Measurements from ENCODE around the gene RAB44.

RAB44 gene

GRCh38 chr6:36662380-36662779 is 35.2 kb upstream of the RAB44 start:
- Mint-ChIP-seq H3K4me3 (no peak overlapping the region), H3K9me3 (no peaks in the 10 kb centered on the region), H3K36me3 (ENCODE audit: low read depth) (no peaks in the 10 kb centered on the region), H3K27ac (no peak overlapping the region), H3K4me1 (ENCODE audit: low read depth) (peaks cover 22% of the 10 kb centered on the region), H3K27me3 (ENCODE audit: low read depth) (peaks cover 34% of the 10 kb centered on the region)

DNA sequence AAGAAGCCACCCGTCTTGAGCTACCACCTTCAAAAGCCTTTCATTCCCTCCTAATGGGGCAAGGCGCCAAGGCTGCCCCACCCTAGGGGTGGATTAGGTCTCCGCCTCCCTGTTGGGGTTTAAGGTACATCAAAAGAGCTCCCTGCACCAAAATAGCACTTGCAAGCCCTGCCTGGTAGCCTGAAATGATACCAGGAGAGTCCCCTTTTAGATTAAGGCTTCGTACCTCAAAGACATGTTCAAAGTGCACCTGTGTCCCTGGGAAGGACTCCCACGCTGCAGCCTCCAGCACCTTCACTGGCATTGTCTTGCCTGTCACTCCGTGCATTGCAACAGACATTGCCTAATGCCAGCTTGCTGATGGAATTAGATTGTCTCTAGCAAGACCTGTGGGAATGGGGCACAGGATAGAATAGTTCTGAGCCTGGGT is 34.8 kb upstream of the RAB44 start:
- Mint-ChIP-seq H3K27ac (no peak overlapping the region), H3K4me3 (no peak overlapping the region), H3K4me1 (ENCODE audit: low read depth) (peaks cover 22% of the 10 kb centered on the region), H3K36me3 (ENCODE audit: low read depth) (no peaks in the 10 kb centered on the region), H3K27me3 (ENCODE audit: low read depth) (peaks cover 30% of the 10 kb centered on the region), H3K9me3 (no peaks in the 10 kb centered on the region)

DNA sequence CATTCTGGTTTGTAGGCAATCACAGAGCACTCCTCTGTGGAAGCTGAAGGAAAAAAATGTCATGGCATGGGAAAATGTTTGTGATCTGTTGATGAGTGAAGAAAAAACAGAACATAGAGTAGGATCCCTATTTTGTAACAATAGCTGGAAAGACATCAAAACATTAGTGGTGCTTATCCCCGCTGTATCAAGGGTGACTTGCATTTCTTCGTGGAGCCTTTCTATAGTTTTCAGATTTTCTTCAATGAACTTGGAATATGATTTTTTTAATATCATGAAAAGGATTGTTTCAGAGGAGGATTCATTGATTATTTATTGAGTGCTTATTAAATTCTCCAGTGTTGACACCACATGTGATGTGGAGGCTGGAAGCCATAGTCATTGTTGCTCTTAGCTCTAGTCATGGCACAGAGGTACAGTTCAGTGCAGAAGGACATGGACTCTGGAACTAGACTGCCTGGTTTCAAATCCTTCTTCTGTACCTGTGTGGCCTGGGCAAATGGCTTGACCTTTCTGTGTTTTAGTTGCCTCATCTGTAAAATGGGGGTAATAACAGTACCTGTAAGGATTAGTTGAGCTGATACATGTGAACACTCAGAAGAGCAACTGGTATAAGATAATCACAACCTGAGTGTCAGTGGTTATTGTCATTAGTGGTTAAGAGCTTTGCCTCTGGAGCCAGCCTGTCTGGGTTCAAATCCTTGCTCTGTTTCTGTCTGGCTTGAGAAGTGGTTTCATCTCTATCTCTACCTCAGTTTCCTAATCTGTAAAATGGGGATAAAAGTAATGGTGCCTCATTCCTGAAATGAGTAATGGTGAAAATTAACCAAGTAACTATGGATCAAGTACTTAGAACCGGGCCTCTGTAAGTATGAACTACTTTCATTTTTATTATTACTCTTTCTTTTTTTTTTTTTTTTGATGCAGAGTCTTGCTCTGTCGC is 33.9 kb upstream of the RAB44 start:
- Mint-ChIP-seq H3K4me3 (no peak overlapping the region), H3K36me3 (ENCODE audit: low read depth) (no peaks in the 10 kb centered on the region), H3K9me3 (no peaks in the 10 kb centered on the region), H3K27me3 (ENCODE audit: low read depth) (peaks cover 22% of the 10 kb centered on the region), H3K27ac (no peak overlapping the region), H3K4me1 (ENCODE audit: low read depth) (peaks cover 22% of the 10 kb centered on the region)

GRCh38 chr6:36665180-36665579 is 32.4 kb upstream of the RAB44 start:
- Mint-ChIP-seq H3K36me3 (ENCODE audit: low read depth) (no peaks in the 10 kb centered on the region), H3K27me3 (ENCODE audit: low read depth) (peaks cover 7% of the 10 kb centered on the region), H3K9me3 (no peaks in the 10 kb centered on the region), H3K4me3 (no peak overlapping the region), H3K4me1 (ENCODE audit: low read depth) (peaks cover 22% of the 10 kb centered on the region), H3K27ac (no peak overlapping the region)

DNA sequence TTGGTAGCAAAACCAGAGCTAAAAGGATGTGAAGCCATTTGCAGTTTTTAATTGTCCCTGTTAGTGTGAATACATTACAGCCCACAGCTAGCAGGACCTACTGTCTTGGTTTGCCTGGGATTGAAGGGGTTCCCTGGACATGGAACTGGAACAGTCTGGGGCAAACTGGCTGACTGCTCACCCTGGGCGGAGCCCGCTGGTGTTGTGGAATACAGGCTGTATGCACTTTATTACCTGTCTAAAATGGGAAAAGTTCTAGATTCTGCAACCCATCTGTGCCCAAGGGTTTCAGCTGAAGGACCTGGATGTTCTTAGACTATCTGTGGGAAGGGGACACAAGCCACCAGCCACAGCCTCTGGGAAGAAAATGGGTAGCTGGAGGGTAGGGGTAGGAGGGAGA is 31.3 kb upstream of the RAB44 start:
- H3K27ac Mint-ChIP-seq, result no peak overlapping the region
- H3K27me3 Mint-ChIP-seq (ENCODE audit: low read depth), result peaks cover 7% of the 10 kb centered on the region
- no peak overlapping the region for H3K4me3 Mint-ChIP-seq
- no peaks in the 10 kb centered on the region for H3K9me3 Mint-ChIP-seq
- no peaks in the 10 kb centered on the region for H3K36me3 Mint-ChIP-seq (ENCODE audit: low read depth)
- H3K4me1 Mint-ChIP-seq (ENCODE audit: low read depth), result peaks cover 22% of the 10 kb centered on the region

GRCh38 chr6:36666826-36667591 is 30.6 kb upstream of the RAB44 start:
- H3K27ac Mint-ChIP-seq, result no peak overlapping the region
- peaks cover 22% of the 10 kb centered on the region for H3K4me1 Mint-ChIP-seq (ENCODE audit: low read depth)
- H3K4me3 Mint-ChIP-seq, result no peak overlapping the region
- no peaks in the 10 kb centered on the region for H3K9me3 Mint-ChIP-seq
- H3K36me3 Mint-ChIP-seq (ENCODE audit: low read depth), result no peaks in the 10 kb centered on the region
- peaks cover 7% of the 10 kb centered on the region for H3K27me3 Mint-ChIP-seq (ENCODE audit: low read depth)

GRCh38 chr6:36668591-36668990 is 29.0 kb upstream of the RAB44 start:
- H3K36me3 Mint-ChIP-seq (ENCODE audit: low read depth), result no peaks in the 10 kb centered on the region
- no peak overlapping the region for H3K4me3 Mint-ChIP-seq
- no peak overlapping the region for H3K27ac Mint-ChIP-seq
- peaks cover under 1% of the 10 kb centered on the region for H3K27me3 Mint-ChIP-seq (ENCODE audit: low read depth)
- no peaks in the 10 kb centered on the region for H3K9me3 Mint-ChIP-seq
- H3K4me1 Mint-ChIP-seq (ENCODE audit: low read depth), result peaks cover 8% of the 10 kb centered on the region

DNA sequence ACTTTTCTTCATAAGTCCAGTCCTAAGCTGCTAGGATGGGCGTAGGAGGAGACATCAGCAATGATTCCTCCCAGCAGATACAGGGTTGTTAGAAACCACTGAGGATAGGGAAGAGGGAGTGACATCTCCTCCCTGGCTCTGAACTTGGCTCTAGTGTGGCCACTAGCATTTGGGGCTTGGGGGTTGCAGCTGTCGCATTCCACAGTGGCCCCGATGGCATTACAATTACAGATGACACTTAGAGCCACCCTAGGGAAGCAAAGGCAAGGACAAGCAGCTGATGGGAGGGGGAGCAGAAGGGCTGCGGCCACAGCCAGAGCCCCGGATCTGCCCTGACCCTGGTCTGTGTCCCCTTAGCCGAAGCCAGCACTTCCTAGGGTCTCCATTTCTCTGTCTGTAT is 28.6 kb upstream of the RAB44 start:
- H3K27me3 Mint-ChIP-seq (ENCODE audit: low read depth), result no peaks in the 10 kb centered on the region
- no peak overlapping the region for H3K27ac Mint-ChIP-seq
- no peak overlapping the region for H3K4me3 Mint-ChIP-seq
- no peaks in the 10 kb centered on the region for H3K36me3 Mint-ChIP-seq (ENCODE audit: low read depth)
- peaks cover 5% of the 10 kb centered on the region for H3K4me1 Mint-ChIP-seq (ENCODE audit: low read depth)
- H3K9me3 Mint-ChIP-seq, result no peaks in the 10 kb centered on the region

- Mint-ChIP-seq H3K27ac (no peak overlapping the region), H3K4me1 (ENCODE audit: low read depth) (peaks cover 8% of the 10 kb centered on the region), H3K27me3 (ENCODE audit: low read depth) (no peaks in the 10 kb centered on the region), H3K36me3 (ENCODE audit: low read depth) (no peaks in the 10 kb centered on the region), H3K4me3 (no peak overlapping the region), H3K9me3 (no peaks in the 10 kb centered on the region)
Measured at GRCh38 chr6:36670271-36670670, 27.4 kb upstream of the RAB44 start.

GRCh38 chr6:36671687-36672375 is 25.8 kb upstream of the RAB44 start:
- H3K4me1 Mint-ChIP-seq (ENCODE audit: low read depth), result peaks cover 21% of the 10 kb centered on the region
- H3K27me3 Mint-ChIP-seq (ENCODE audit: low read depth), result no peaks in the 10 kb centered on the region
- no peaks in the 10 kb centered on the region for H3K36me3 Mint-ChIP-seq (ENCODE audit: low read depth)
- no peak overlapping the region for H3K27ac Mint-ChIP-seq
- no peaks in the 10 kb centered on the region for H3K9me3 Mint-ChIP-seq
- H3K4me3 Mint-ChIP-seq, result no peak overlapping the region

- H3K4me3 Mint-ChIP-seq, result no peak overlapping the region
- H3K27ac Mint-ChIP-seq, result peak overlapping the region; percentile 46
- peaks cover 4% of the 10 kb centered on the region for H3K36me3 Mint-ChIP-seq (ENCODE audit: low read depth)
- H3K27me3 Mint-ChIP-seq (ENCODE audit: low read depth), result no peaks in the 10 kb centered on the region
- H3K4me1 Mint-ChIP-seq (ENCODE audit: low read depth), result peaks cover 34% of the 10 kb centered on the region
- H3K9me3 Mint-ChIP-seq, result no peaks in the 10 kb centered on the region
Measured at GRCh38 chr6:36673882-36674281, 23.7 kb upstream of the RAB44 start.

DNA sequence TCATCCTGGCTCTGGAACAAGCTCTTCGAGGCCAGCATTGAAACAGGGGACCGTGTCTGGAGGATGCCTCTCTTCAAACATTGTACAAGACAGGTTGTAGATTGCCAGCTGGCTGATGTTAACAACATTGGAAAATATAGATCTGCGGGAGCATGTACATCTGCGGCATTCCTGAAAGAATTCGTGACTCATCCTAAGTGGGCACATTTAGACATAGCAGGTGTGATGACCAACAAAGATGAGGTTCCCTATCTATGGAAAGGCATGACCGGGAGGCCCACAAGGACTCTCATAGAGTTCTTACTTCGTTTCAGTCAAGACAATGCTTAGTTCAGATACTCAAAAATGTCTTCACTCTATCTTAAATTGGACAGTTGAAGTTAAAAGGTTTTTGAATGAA is 22.7 kb upstream of the RAB44 start:
- Mint-ChIP-seq H3K4me1 (ENCODE audit: low read depth) (peaks cover 34% of the 10 kb centered on the region), H3K9me3 (no peaks in the 10 kb centered on the region), H3K27ac (peak overlapping the region; percentile 11), H3K27me3 (ENCODE audit: low read depth) (no peaks in the 10 kb centered on the region), H3K36me3 (ENCODE audit: low read depth) (peaks cover 5% of the 10 kb centered on the region), H3K4me3 (no peak overlapping the region)

DNA sequence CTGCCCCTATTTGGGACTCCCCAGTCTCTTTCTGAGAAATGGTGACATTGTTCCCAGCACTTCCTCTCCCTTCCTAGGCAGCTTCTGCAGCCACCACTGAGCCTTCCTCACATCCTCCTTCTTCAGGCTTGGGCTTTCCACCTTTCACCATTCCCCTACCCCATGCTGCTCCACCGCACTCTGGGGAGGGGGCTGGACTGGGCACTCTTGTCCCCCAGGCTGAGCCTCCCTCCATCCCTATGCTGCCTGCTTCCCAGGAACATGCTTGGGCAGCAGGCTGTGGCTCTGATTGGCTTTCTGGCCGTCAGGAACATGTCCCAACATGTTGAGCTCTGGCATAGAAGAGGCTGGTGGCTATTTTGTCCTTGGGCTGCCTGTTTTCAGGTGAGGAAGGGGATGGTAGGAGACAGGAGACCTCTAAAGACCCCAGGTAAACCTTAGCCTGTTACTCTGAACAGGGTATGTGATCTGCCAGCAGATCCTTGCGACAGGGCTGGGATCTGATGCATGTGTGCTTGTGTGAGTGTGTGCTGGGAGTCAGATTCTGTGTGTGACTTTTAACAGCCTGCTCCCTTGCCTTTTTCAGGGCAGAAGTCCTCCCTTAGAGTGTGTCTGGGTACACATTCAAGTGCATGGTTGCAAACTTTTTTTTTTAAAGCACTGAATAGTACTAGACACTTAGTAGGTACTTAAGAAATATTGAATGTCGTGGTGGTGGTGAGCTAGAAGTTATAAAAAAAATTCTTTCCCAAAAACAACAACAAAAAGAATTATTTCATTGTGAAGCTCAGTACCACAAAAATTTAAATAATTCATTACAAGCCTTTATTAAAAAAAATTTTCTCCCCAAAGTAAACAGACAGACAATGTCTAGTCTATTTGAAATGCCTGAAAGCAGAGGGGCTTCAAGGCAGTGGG is 21.2 kb upstream of the RAB44 start:
- H3K9me3 Mint-ChIP-seq, result no peaks in the 10 kb centered on the region
- H3K27ac Mint-ChIP-seq, result peak overlapping the region; percentile 86
- H3K4me3 Mint-ChIP-seq, result peak overlapping the region; percentile 85
- H3K4me1 Mint-ChIP-seq (ENCODE audit: low read depth), result peaks cover 43% of the 10 kb centered on the region
- no peaks in the 10 kb centered on the region for H3K27me3 Mint-ChIP-seq (ENCODE audit: low read depth)
- peaks cover 16% of the 10 kb centered on the region for H3K36me3 Mint-ChIP-seq (ENCODE audit: low read depth)
